ENCODE data around the gene ESM1.

DNA sequence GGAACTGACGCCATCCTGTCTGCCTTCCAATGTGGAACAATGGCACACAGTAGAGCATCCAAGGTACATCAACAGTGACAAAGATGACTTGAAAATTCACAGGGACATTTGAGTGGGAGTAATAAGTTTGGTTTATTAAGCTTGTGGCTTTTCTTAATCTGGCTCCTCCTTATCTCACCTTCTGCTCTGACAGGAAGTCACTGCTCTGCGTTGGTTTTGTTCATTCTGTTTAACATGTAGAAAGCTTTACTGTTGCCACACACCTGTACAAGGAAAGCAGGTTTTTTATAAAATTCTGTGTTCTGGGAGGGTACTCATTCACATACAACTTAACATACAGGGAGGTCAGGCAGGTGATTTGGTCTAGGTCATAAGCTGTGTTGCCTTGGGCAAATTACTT is 37.1 kb upstream of the ESM1 start:
- TF ChIP-seq, protein P1, sequence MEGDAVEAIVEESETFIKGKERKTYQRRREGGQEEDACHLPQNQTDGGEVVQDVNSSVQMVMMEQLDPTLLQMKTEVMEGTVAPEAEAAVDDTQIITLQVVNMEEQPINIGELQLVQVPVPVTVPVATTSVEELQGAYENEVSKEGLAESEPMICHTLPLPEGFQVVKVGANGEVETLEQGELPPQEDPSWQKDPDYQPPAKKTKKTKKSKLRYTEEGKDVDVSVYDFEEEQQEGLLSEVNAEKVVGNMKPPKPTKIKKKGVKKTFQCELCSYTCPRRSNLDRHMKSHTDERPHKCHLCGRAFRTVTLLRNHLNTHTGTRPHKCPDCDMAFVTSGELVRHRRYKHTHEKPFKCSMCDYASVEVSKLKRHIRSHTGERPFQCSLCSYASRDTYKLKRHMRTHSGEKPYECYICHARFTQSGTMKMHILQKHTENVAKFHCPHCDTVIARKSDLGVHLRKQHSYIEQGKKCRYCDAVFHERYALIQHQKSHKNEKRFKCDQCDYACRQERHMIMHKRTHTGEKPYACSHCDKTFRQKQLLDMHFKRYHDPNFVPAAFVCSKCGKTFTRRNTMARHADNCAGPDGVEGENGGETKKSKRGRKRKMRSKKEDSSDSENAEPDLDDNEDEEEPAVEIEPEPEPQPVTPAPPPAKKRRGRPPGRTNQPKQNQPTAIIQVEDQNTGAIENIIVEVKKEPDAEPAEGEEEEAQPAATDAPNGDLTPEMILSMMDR (IDR thresholded peaks at IDR 0.05), result no peak
- no peak for TF ChIP-seq POLR2A (IDR thresholded peaks at IDR 0.05)

Measured in lower leg skin (tissue), 3 donors.